Smooth muscle cell (in vitro differentiated cells): Measurements from ENCODE around the gene P4HA2. TPM values are rescaled to one million over a fixed set of nuclear protein-coding genes. Genes with fewer than 3 reads are reported as not detected.
A peak's percentile ranks its signal among the peaks of the same experiment; 100 is the strongest.

Experiments used
- DNase-seq: peaks from one replicate; lab custom pipeline; 2025; ENCODE audit not compliant: unreplicated experiment; lab: John Stamatoyannopoulos, UW
- H2AFZ ChIP-seq: fragments of 200-600 bp; sonication (generic); 2 replicates; pipeline ENCODE4 v1.6.0; 2016; ENCODE audit warnings: antibody characterized with exemption, low read depth, mild to moderate bottlenecking
- H3F3A ChIP-seq: fragments of 200-600 bp; sonication (generic); 2 replicates; pipeline ENCODE4 v1.6.0; 2017; ENCODE audit warnings: antibody characterized with exemption, low read depth
- H3K27ac ChIP-seq: fragments of 200-600 bp; sonication (generic); 2 replicates; pipeline ENCODE4 v1.5.1; 2016; ENCODE audit warnings: low read depth, mild to moderate bottlenecking
- H3K27me3 ChIP-seq: fragments of 200-600 bp; sonication (generic); 2 replicates; pipeline ENCODE4 v1.6.1; 2016; ENCODE audit warnings: low read depth, mild to moderate bottlenecking
- H3K36me3 ChIP-seq: fragments of 200-600 bp; sonication (generic); 2 replicates; pipeline ENCODE4 v1.5.1; 2016; ENCODE audit warnings: low read depth
- H3K4me1 ChIP-seq: fragments of 200-600 bp; sonication (generic); 2 replicates; pipeline ENCODE4 v1.5.1; 2016; ENCODE audit warnings: low read depth
- H3K4me2 ChIP-seq: fragments of 200-600 bp; sonication (generic); 2 replicates; pipeline ENCODE4 v1.6.0; 2016; ENCODE audit warnings: mild to moderate bottlenecking
- H3K4me3 ChIP-seq: fragments of 200-600 bp; sonication (generic); 2 replicates; pipeline ENCODE4 v1.5.1; 2016; ENCODE audit warnings: mild to moderate bottlenecking
- H3K79me2 ChIP-seq: fragments of 200-600 bp; sonication (generic); 2 replicates; pipeline ENCODE4 v1.6.0; 2016; ENCODE audit warnings: low read depth, mild to moderate bottlenecking
- H3K9ac ChIP-seq: fragments of 200-600 bp; sonication (generic); 2 replicates; pipeline ENCODE4 v1.6.0; 2016; ENCODE audit warnings: low read depth
- H3K9me3 ChIP-seq: fragments of 200-600 bp; sonication (generic); replicated peaks from 2 replicates; pipeline ENCODE4 v1.5.1; 2016; ENCODE audit warnings: low read depth
- H4K20me1 ChIP-seq: fragments of 200-600 bp; sonication (generic); 2 replicates; pipeline ENCODE4 v1.6.0; 2016; ENCODE audit warnings: low read depth
- CTCF ChIP-seq: fragments of 200-600 bp; sonication (generic); IDR thresholded peaks from 2 replicates; pipeline ENCODE4 v1.5.1; 2017; ENCODE audit warnings: borderline replicate concordance, mild to moderate bottlenecking, antibody characterized with exemption; ENCODE audit not compliant: insufficient read depth, poor library complexity, severe bottlenecking
- WGBS: methylation state at CpG from one replicate; pipeline ENCODE4 v1.1.7; 2016; ENCODE audit warnings: low lambda C conversion rate; 5-methylcytosine and 5-hydroxymethylcytosine counted together
- polyA plus RNA-seq: library from polyadenylated mRNA; unstranded; fragments of >200 nt; fragmentation: Nextera tagmentation; extraction: Ambion mirVana; gene quantifications from 2 replicates; pipeline ENCODE4 v1.2.1, GENCODE V29; 2016
- total RNA-seq: library from RNA; depleted of rRNA; stranded (reverse); fragments of >200 nt; gene quantifications from 2 replicates; pipeline ENCODE4 v1.2.3, GENCODE V29; 2014

Gene P4HA2
- total and polyA plus RNA-seq, 2 experiments from 2014 or later = 352 to 707 TPM

- 75% methylated on average over 13 of the region's 13 CpGs for WGBS
- no peak overlapping the region for H2AFZ ChIP-seq
- peaks cover 9% of the 10 kb centered on the region for H3F3A ChIP-seq
- H3K4me2 ChIP-seq = no peak overlapping the region
- no peaks in the 10 kb centered on the region for H3K4me1 ChIP-seq
- no peak overlapping the region for H3K4me3 ChIP-seq
- no peak for TF ChIP-seq CTCF
- H3K9me3 ChIP-seq = no peaks in the 10 kb centered on the region
- no peaks in the 10 kb centered on the region for H3K27me3 ChIP-seq
- no peaks in the 10 kb centered on the region for H3K36me3 ChIP-seq
- no peak overlapping the region for H3K9ac ChIP-seq
- no peaks in the 10 kb centered on the region for H3K79me2 ChIP-seq
- H3K27ac ChIP-seq = no peak overlapping the region
- peaks cover 14% of the 10 kb centered on the region for H4K20me1 ChIP-seq
- DNase-seq = no peak
Observed at GRCh38 chr5:132182359-132183040, 45.2 kb downstream of the P4HA2 start.

- no peak overlapping the region for H3K4me3 ChIP-seq
- no peak overlapping the region for H3K9ac ChIP-seq
- no peaks in the 10 kb centered on the region for H3K79me2 ChIP-seq
- peaks cover 6% of the 10 kb centered on the region for H4K20me1 ChIP-seq
- H3K4me2 ChIP-seq = no peak overlapping the region
- H3K27ac ChIP-seq = no peak overlapping the region
- no peaks in the 10 kb centered on the region for H3K36me3 ChIP-seq
- H3K27me3 ChIP-seq = no peaks in the 10 kb centered on the region
- H3K9me3 ChIP-seq = no peaks in the 10 kb centered on the region
- DNase-seq = no peak
- H3K4me1 ChIP-seq = no peaks in the 10 kb centered on the region
- 95% methylated on average over 20 of the region's 20 CpGs for WGBS
- TF ChIP-seq CTCF = no peak
- H2AFZ ChIP-seq = no peak overlapping the region
- H3F3A ChIP-seq = peaks cover 9% of the 10 kb centered on the region
Observed at GRCh38 chr5:132181011-132181629, 46.5 kb downstream of the P4HA2 start.

- Histone ChIP-seq H3F3A (peaks cover under 1% of the 10 kb centered on the region), H3K9me3 (no peaks in the 10 kb centered on the region), H3K4me1 (no peaks in the 10 kb centered on the region), H3K9ac (no peak overlapping the region), H3K27me3 (no peaks in the 10 kb centered on the region), H2AFZ (no peak overlapping the region), H3K4me3 (no peak overlapping the region), H3K79me2 (no peaks in the 10 kb centered on the region), H4K20me1 (no peaks in the 10 kb centered on the region), H3K36me3 (no peaks in the 10 kb centered on the region), H3K4me2 (peak overlapping the region; percentile 3), H3K27ac (no peak overlapping the region)
- 21% methylated on average over 8 of the region's 8 CpGs for WGBS
- no peak for DNase-seq
- peak; percentile 72 for TF ChIP-seq CTCF
Observed at GRCh38 chr5:132180134-132180745, 47.4 kb downstream of the P4HA2 start.
